Subcutaneous abdominal adipose tissue (tissue), 5 donors: ENCODE data around the gene SDC1.

Source experiments
- H3K27ac ChIP-seq: one replicate; pipeline ENCODE4 v1.7.0; 2013; ENCODE audit warnings: low read depth, mild to moderate bottlenecking, inconsistent platforms, low read length, moderate library complexity
- H3K27me3 ChIP-seq, 5 donors: one replicate each; pipeline ENCODE4 v1.7.0; 2013; ENCODE audit warnings: low read length in 5 of 5, inconsistent platforms in 1 of 5; ENCODE audit not compliant: control insufficient read depth in 5 of 5, insufficient read depth in 4 of 5
- H3K36me3 ChIP-seq, 5 donors: one replicate each; pipeline ENCODE4 v1.7.0; 2013; ENCODE audit warnings: low read length in 5 of 5; ENCODE audit not compliant: control insufficient read depth in 5 of 5, insufficient read depth in 5 of 5
- H3K4me1 ChIP-seq, 5 donors: one replicate each; pipeline ENCODE4 v1.7.0; 2013; ENCODE audit warnings: low read length in 5 of 5, mild to moderate bottlenecking in 3 of 5, moderate library complexity in 1 of 5; ENCODE audit not compliant: control insufficient read depth in 5 of 5, insufficient read depth in 5 of 5
- H3K4me3 ChIP-seq, 5 donors: one replicate each; pipeline ENCODE4 v1.7.0; 2013; ENCODE audit warnings: low read length in 5 of 5, low read depth in 1 of 5
- H3K9ac ChIP-seq, 5 donors: one replicate each; pipeline ENCODE4 v1.7.0; 2013; ENCODE audit warnings: low read length in 5 of 5, mild to moderate bottlenecking in 4 of 5, moderate library complexity in 3 of 5
- H3K9me3 ChIP-seq, 5 donors: one replicate each; pipeline ENCODE4 v1.7.0; 2013; ENCODE audit warnings: low read length in 5 of 5; ENCODE audit not compliant: control insufficient read depth in 5 of 5
- donor health status: healthy.
- donor health status: healthy.
- donor health status: healthy.
- donor health status: healthy.
- donor health status: healthy.

Gene SDC1

GRCh38 chr2:20222014-20222768 lies 2.7 kb downstream of the SDC1 start:
- Histone ChIP-seq H3K36me3 (no peaks in the 10 kb centered on the region), H3K9me3 (no peaks in the 10 kb centered on the region), H3K4me1 (peaks cover 2 to 29% (median 24%) of the 10 kb centered on the region in 5 donors), H3K9ac (no peak overlapping the region), H3K27me3 (peaks cover 4 to 22% (median 13%) of the 10 kb centered on the region in 5 donors), H3K27ac (no peak overlapping the region), H3K4me3 (no peak overlapping the region)

DNA sequence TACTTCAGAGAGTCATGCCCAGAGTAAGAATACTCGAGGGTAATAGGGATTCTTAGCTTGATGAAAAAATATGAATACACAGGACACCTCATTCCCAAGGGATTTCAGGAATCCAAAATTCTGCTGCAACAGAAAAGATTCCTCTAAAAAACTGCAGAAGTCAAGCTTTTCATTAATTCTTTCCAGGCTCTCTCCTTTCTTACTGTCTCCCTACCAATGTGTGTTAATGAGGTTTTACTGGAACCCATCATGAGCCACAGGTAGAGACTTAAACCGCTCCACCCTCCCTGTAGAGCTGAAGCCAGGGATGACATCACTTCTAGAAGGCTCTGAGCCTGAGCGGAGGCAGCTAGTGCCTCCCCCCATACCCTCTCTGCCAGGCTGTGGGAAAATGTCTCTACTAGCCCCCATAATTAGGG lies 3.4 kb downstream of the SDC1 start:
- Histone ChIP-seq H3K4me1 (peaks cover 2 to 29% (median 24%) of the 10 kb centered on the region in 5 donors), H3K27me3 (peaks cover 4 to 22% (median 13%) of the 10 kb centered on the region in 5 donors), H3K9ac (no peak overlapping the region), H3K27ac (no peak overlapping the region), H3K4me3 (no peak overlapping the region), H3K36me3 (no peaks in the 10 kb centered on the region), H3K9me3 (no peaks in the 10 kb centered on the region)

- Histone ChIP-seq H3K4me1 (peaks cover 2 to 29% (median 24%) of the 10 kb centered on the region in 5 donors), H3K27me3 (peaks cover 1 to 17% (median 10%) of the 10 kb centered on the region in 5 donors), H3K4me3 (no peak overlapping the region), H3K9me3 (no peaks in the 10 kb centered on the region), H3K36me3 (no peaks in the 10 kb centered on the region), H3K27ac (no peak overlapping the region), H3K9ac (no peak overlapping the region)
These were observed 4.0 kb downstream of the SDC1 start for GRCh38 chr2:20220806-20221554.

GRCh38 chr2:20219763-20220380 lies 5.1 kb downstream of the SDC1 start:
- Histone ChIP-seq H3K4me1 (peaks cover 2 to 19% (median 15%) of the 10 kb centered on the region in 5 donors), H3K9me3 (no peaks in the 10 kb centered on the region), H3K27ac (no peak overlapping the region), H3K9ac (no peak overlapping the region), H3K27me3 (peaks cover 0 to 11% (median 5%) of the 10 kb centered on the region in 5 donors), H3K4me3 (no peak overlapping the region), H3K36me3 (no peaks in the 10 kb centered on the region)

GRCh38 chr2:20218331-20219320 lies 6.3 kb downstream of the SDC1 start:
- Histone ChIP-seq H3K4me1 (peaks cover 2 to 8% (median 7%) of the 10 kb centered on the region in 5 donors), H3K36me3 (no peaks in the 10 kb centered on the region), H3K9me3 (no peaks in the 10 kb centered on the region), H3K9ac (no peak overlapping the region), H3K27me3 (peaks cover 0 to 8% (median 5%) of the 10 kb centered on the region in 5 donors), H3K4me3 (no peak overlapping the region), H3K27ac (no peak overlapping the region)

- H3K27ac ChIP-seq: no peak overlapping the region
- H3K9ac ChIP-seq: no peak overlapping the region
- no peak overlapping the region for H3K4me3 ChIP-seq
- H3K36me3 ChIP-seq: no peaks in the 10 kb centered on the region
- H3K9me3 ChIP-seq: no peaks in the 10 kb centered on the region
- peaks cover 0 to 3% (median 0%) of the 10 kb centered on the region in 5 donors for H3K27me3 ChIP-seq
- peaks cover 0 to 2% (median 0%) of the 10 kb centered on the region in 5 donors for H3K4me1 ChIP-seq
These were observed 7.6 kb downstream of the SDC1 start for GRCh38 chr2:20217041-20217970.

DNA sequence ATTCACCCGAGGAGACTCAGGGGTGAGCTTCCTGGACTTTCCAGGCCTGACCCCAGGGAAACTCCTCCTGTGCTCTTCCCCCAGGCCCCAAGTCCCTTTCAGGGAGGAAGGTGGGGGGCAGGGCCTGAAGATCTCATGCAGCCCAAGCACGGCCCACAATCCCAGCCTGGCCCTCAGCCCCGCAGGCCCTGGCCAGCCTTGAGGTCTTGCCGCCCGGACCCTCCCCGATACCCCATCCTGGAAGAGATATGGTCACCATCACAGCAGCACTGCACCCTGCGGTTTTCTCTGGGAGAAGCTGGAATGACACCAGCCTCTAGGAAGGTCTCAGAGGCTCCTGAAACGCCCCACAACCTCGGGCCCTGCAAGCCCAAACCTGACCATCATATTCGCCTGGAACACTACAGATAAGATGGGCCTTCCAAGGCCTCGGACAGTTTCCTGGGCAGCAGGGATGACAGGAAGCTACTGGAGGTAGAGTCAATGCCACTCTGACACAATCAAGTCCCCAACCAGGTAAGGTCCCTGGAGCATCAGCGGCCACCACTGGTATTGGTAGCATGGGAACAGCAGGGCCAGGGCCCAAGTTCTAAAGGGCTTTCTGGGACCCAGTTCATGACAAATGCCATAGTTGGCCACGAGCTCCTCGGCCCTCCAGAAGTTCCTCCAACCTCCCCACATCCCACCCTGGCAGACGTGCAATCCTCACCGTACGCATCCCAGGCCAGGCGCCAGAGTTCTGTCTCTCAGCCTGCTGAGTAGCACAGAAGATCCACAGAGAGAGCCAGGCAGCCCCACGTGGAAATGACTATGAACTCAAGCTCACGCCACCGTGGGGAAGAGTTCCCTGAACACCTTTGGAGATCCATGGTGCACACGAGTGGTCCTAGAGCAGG lies 8.6 kb downstream of the SDC1 start:
- Histone ChIP-seq H3K27me3 (peaks cover 0 to 8% (median 0%) of the 10 kb centered on the region in 5 donors), H3K9ac (no peak overlapping the region), H3K27ac (no peak overlapping the region), H3K4me1 (peaks cover 0 to 2% (median 0%) of the 10 kb centered on the region in 5 donors), H3K4me3 (no peak overlapping the region), H3K36me3 (no peaks in the 10 kb centered on the region), H3K9me3 (no peaks in the 10 kb centered on the region)
